Measurements from ENCODE around the gene PSD2. TPM values are rescaled to one million over a fixed set of nuclear protein-coding genes. Genes with fewer than 3 reads are reported as not detected.
A peak's percentile ranks its signal among the peaks of the same experiment; 100 is the strongest.

PSD2 gene
- total RNA-seq, 1 experiment from 2014 or later = 0.05 TPM

DNA sequence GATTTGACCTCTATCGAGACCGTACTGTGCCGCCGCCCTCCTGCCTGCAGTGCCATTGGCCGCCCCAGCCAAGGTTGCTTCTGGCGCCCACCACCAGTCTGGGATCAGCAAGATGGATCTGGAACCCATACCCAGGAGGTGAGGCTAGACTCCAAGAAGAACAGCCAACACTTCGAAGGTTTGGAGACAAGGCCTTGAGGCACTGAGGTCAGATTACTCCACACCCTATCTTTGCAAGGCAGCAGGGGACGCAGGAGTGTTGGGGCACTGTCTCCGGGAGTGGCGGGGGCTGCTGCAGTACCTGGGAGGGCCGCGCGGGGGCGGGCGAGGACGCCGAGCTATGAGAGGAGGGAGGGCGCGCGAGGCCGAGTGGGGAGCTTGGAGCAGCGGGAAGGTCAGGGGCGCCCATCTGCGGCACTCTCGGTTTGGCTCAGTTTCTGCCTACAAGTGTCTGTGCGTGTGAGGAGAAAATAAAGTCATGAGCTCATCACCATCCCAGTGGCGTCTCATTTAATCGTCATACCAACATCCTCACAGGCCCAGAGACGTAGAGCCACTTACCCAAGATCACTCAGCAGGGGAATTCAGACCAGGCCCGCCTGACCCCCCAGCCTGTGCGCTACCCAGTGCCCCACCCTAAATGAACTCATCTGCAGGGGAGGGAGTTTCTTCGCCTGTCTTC lies 20.5 kb upstream of the PSD2 start:
- no peak for TF ChIP-seq POLR2AphosphoS5 (IDR thresholded peaks at IDR 0.05; ENCODE audit: low read depth, low read length)
- TF ChIP-seq, protein P1, sequence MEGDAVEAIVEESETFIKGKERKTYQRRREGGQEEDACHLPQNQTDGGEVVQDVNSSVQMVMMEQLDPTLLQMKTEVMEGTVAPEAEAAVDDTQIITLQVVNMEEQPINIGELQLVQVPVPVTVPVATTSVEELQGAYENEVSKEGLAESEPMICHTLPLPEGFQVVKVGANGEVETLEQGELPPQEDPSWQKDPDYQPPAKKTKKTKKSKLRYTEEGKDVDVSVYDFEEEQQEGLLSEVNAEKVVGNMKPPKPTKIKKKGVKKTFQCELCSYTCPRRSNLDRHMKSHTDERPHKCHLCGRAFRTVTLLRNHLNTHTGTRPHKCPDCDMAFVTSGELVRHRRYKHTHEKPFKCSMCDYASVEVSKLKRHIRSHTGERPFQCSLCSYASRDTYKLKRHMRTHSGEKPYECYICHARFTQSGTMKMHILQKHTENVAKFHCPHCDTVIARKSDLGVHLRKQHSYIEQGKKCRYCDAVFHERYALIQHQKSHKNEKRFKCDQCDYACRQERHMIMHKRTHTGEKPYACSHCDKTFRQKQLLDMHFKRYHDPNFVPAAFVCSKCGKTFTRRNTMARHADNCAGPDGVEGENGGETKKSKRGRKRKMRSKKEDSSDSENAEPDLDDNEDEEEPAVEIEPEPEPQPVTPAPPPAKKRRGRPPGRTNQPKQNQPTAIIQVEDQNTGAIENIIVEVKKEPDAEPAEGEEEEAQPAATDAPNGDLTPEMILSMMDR (IDR thresholded peaks at IDR 0.05) = peak; percentile 98
- ChIA-PET POLR2A (interaction anchor here (0.5 to 0.6 kb wide), 2 partner anchors 230 to 403 kb away, joined by 4 to 6 read pairs; no protein-coding TSS in a partner anchor), CTCF (interaction anchor here (0.6 to 4.5 kb wide), 7 partner anchors 10 to 138 kb away, joined by 3 to 25 read pairs (median 6); no protein-coding TSS in a partner anchor)
- BruUV-seq (replicated peaks) = no TSS peak
- Histone ChIP-seq H3K36me3 (ENCODE audit: control insufficient read depth, insufficient read depth, low read length) (no peaks in the 10 kb centered on the region), H3K9me3 (ENCODE audit: control insufficient read depth, insufficient read depth, low read depth, low read length) (no peaks in the 10 kb centered on the region), H3K4me3 (ENCODE audit: low read depth in 2 of 2, low read length in 2 of 2) (no peak overlapping the region), H3K27ac (ENCODE audit: low read length) (no peak overlapping the region), H3K27me3 (ENCODE audit: control insufficient read depth, insufficient read depth, low read length) (0 out of 2 replicates have a peak, but pooled peaks cover 2% of the 10 kb centered on the region), H3K4me1 (ENCODE audit: control insufficient read depth, insufficient read depth, low read length) (no peaks in the 10 kb centered on the region)
- DNase-seq (ENCODE audit: low read depth, low spot score) (no peak), ATAC-seq (peak; percentile 93)
- in situ Hi-C loops (cut with HindIII; ENCODE audit: low pct_unique_long_range_greater_than_20kb, low sequenced_read_pairs) = no loop called here
- intact Hi-C loops (cut with micrococcal nuclease; ENCODE audit: unreplicated experiment) = no loop called here

DNA sequence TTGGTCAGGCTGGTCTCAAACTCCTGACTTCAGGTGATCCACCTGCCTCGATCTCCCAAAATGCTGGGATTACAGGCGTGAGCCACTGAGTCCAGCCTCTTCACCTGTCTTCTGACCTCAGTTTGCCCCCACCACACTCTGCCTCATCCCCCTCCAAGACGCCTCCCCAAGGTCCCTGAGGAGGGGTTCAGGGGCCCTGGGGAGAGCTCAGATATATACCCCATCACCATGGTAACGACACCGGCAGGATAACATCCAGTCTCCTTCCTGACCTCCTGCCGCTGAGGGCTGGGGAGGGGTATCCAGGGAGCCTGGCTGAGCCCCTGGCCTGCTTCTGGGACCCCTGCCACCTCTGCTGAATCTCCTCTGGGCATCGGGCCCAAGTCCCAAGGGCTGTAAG lies 19.7 kb upstream of the PSD2 start:
- Histone ChIP-seq H3K27ac (ENCODE audit: low read length) (no peak overlapping the region), H3K9me3 (ENCODE audit: control insufficient read depth, insufficient read depth, low read depth, low read length) (no peaks in the 10 kb centered on the region), H3K27me3 (ENCODE audit: control insufficient read depth, insufficient read depth, low read length) (0 out of 2 replicates have a peak, but pooled peaks cover 2% of the 10 kb centered on the region), H3K4me3 (ENCODE audit: low read depth in 2 of 2, low read length in 2 of 2) (no peak overlapping the region), H3K36me3 (ENCODE audit: control insufficient read depth, insufficient read depth, low read length) (no peaks in the 10 kb centered on the region), H3K4me1 (ENCODE audit: control insufficient read depth, insufficient read depth, low read length) (no peaks in the 10 kb centered on the region)
- in situ Hi-C loops (cut with HindIII; ENCODE audit: low pct_unique_long_range_greater_than_20kb, low sequenced_read_pairs) (no loop called here), intact Hi-C loops (cut with micrococcal nuclease; ENCODE audit: unreplicated experiment) (no loop called here)
- no peak for ATAC-seq
- CTCF ChIA-PET = interaction anchor here (0.6 to 4.5 kb wide), 7 partner anchors 8 to 139 kb away, joined by 3 to 25 read pairs (median 6); no protein-coding TSS in a partner anchor
- TF ChIP-seq POLR2AphosphoS5 (IDR thresholded peaks at IDR 0.05; ENCODE audit: low read depth, low read length) = no peak
- no peak for TF ChIP-seq SIN3A (IDR thresholded peaks at IDR 0.05; ENCODE audit: borderline replicate concordance, insufficient read depth, low read depth, low read length)
- no peak for TF ChIP-seq TCF7L2 (IDR thresholded peaks at IDR 0.05; ENCODE audit: low read depth, low read length)
- TF ChIP-seq, protein P2, sequence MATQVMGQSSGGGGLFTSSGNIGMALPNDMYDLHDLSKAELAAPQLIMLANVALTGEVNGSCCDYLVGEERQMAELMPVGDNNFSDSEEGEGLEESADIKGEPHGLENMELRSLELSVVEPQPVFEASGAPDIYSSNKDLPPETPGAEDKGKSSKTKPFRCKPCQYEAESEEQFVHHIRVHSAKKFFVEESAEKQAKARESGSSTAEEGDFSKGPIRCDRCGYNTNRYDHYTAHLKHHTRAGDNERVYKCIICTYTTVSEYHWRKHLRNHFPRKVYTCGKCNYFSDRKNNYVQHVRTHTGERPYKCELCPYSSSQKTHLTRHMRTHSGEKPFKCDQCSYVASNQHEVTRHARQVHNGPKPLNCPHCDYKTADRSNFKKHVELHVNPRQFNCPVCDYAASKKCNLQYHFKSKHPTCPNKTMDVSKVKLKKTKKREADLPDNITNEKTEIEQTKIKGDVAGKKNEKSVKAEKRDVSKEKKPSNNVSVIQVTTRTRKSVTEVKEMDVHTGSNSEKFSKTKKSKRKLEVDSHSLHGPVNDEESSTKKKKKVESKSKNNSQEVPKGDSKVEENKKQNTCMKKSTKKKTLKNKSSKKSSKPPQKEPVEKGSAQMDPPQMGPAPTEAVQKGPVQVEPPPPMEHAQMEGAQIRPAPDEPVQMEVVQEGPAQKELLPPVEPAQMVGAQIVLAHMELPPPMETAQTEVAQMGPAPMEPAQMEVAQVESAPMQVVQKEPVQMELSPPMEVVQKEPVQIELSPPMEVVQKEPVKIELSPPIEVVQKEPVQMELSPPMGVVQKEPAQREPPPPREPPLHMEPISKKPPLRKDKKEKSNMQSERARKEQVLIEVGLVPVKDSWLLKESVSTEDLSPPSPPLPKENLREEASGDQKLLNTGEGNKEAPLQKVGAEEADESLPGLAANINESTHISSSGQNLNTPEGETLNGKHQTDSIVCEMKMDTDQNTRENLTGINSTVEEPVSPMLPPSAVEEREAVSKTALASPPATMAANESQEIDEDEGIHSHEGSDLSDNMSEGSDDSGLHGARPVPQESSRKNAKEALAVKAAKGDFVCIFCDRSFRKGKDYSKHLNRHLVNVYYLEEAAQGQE (IDR thresholded peaks at IDR 0.05; ENCODE audit: insufficient read depth in 1 of 2, low read depth in 2 of 2, low read length in 1 of 2) = no peak
- POLR2A ChIA-PET = interaction anchor here (0.6 kb wide), 1 partner anchor 1415 kb away, joined by 4 read pairs; no protein-coding TSS in a partner anchor
- no TSS peak for BruUV-seq (replicated peaks)
- DNase-seq (ENCODE audit: low read depth, low spot score) = no peak

DNA sequence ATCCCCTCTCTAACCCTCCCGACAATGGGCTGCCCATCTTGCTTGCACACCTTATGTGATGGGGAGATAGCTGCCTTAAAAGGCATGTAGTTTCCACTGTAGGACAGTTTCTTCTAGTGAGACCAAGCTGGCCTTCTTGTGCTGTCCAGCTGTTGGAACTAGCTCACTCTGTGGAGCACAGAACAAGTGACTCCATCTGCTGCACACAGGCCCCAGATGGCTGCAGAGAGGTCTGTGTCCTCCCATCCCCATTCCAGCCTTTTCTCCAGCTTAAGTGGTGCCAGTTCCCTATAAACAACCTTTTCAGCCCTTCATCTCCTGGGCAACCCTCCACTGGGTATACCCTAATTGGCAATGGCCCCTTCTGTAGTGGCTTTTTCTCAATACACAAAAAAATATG lies 18.7 kb upstream of the PSD2 start:
- Histone ChIP-seq H3K4me3 (ENCODE audit: low read depth in 2 of 2, low read length in 2 of 2) (no peak overlapping the region), H3K9me3 (ENCODE audit: control insufficient read depth, insufficient read depth, low read depth, low read length) (no peaks in the 10 kb centered on the region), H3K36me3 (ENCODE audit: control insufficient read depth, insufficient read depth, low read length) (no peaks in the 10 kb centered on the region), H3K27ac (ENCODE audit: low read length) (no peak overlapping the region), H3K4me1 (ENCODE audit: control insufficient read depth, insufficient read depth, low read length) (no peaks in the 10 kb centered on the region), H3K27me3 (ENCODE audit: control insufficient read depth, insufficient read depth, low read length) (0 out of 2 replicates have a peak, but pooled peaks cover 2% of the 10 kb centered on the region)
- no peak for TF ChIP-seq SIN3A (IDR thresholded peaks at IDR 0.05; ENCODE audit: borderline replicate concordance, insufficient read depth, low read depth, low read length)
- no peak for TF ChIP-seq POLR2AphosphoS5 (IDR thresholded peaks at IDR 0.05; ENCODE audit: low read depth, low read length)
- TF ChIP-seq, protein P1 (IDR thresholded peaks at IDR 0.05) = no peak
- no peak for TF ChIP-seq TCF7L2 (IDR thresholded peaks at IDR 0.05; ENCODE audit: low read depth, low read length)
- TF ChIP-seq, protein P2 (IDR thresholded peaks at IDR 0.05; ENCODE audit: insufficient read depth in 1 of 2, low read depth in 2 of 2, low read length in 1 of 2) = no peak
- intact Hi-C loops (cut with micrococcal nuclease; ENCODE audit: unreplicated experiment) (no loop called here), in situ Hi-C loops (cut with HindIII; ENCODE audit: low pct_unique_long_range_greater_than_20kb, low sequenced_read_pairs) (no loop called here)
- DNase-seq (ENCODE audit: low read depth, low spot score) (no peak), ATAC-seq (0 out of 2 replicates have a peak, but pooled peaks have one; percentile 25)
- POLR2A ChIA-PET = no interaction called here
- BruUV-seq (replicated peaks) = no TSS peak
- CTCF ChIA-PET = interaction anchor here (0.6 to 4.5 kb wide), 5 partner anchors 9 to 1873 kb away, joined by 3 to 25 read pairs (median 4); no protein-coding TSS in a partner anchor
